A204.1 (cell line): Measurements from ENCODE around the gene DBT.
A peak's percentile ranks its signal among the peaks of the same experiment; 100 is the strongest.
"Not testable (repeated sequence)": the region's sequence is repeated elsewhere in the genome, so short reads cannot be mapped to it uniquely, and the experiment has no call there.

Experiments used
- FAIRE-seq: peaks from 2 replicates; lab custom pipeline; 2012; peaks lifted over from hg19 to GRCh38; lab: Jason Lieb, UNC

The DBT gene

DNA sequence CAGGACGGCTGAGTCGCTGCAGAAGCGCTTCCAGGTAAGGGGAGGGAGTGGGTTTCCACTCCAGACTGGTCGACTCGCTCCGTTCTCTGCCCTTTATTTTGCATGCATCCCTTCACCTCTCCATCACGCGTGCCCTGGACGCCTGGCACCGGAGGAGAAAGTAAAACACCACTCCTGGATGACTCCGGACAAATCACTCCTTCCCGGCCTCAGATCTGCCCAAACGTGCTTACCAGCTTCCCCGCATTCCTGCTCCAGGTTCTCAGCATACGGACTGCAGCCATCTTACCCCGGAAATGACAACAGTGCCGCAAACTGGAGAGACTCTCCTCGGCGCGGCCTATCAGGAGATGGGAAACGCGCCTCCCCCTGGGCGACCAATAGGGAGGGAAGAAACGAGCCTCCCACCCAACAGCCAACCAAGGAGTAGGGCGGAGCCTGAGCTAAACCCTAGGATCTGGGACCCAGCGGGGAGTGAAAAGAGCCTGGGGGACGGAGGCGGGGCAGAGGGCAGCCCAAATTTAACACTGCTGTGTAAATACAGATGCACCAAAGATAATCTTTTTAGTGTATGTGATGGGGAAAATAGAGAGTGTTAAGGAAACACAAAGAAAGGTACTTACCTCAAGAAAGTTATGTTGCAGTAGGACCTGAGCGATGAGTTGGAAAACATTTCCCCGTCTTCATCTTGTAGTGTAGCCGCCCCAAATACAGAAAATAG is at the start of gene DBT:
DBT (minus strand) TSS at position 298 of the 721 bp plus-strand sequence; CDS start at position 284, 14 bp downstream.
- FAIRE-seq, result peak; percentile 98

DNA sequence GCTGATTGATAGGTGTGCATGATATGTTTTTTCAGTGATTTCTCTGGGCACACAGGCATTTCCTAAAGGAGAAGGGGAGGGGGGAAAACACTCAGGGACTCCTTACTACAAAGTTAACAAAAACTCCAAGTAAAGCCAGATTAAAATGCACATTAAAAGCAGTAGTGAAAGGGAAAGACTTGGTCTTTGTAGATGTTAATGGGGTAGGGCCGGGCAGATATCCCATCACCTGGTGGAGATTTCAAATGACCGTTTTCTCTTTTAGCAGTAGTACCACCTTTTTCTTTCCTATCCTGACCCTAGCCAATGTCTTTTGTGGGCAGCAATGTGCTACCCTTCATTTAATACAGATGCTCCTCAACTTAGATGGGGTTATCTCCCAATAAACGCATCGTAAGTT is 48.9 kb upstream of the DBT start:
- FAIRE-seq, result no peak

DNA sequence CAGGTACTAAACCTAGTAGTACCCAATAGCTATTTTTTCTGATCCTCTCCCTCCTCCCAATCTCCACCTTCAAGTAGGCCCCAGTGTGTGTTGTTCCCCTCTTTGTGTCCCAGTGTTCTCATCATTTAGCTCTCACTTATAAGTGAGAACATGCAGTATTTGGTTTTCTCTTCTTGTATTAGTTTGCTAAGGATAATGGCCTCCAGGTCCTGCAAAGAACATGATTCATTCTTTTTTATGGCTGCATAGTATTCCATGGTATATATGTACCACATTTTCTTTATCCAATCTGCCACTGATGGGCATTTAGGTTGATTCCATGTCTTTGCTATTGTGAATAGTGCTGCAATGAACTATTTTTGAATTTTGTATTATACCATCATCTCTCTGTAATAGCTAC is 47.4 kb upstream of the DBT start:
- FAIRE-seq, result not testable (repeated sequence)

DNA sequence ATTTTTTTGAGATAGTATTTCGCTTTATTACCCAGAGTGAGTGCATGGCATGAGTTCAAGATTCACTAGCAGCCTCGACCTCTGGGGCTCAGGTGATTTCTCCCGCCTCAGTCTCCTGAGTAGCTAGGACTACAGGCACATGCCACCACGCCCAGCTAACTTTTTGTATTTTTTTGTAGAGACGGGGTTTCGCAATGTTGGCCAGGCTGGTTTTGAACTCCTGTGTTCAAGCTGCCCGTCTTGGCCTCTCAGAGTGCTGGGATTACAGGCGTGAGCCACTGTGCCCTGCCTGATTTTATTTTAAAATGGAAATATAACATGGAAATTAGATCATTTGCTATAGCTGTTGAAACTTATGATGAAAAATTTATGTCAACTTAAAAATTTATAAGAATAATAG is 46.5 kb upstream of the DBT start:
- no peak for FAIRE-seq

DNA sequence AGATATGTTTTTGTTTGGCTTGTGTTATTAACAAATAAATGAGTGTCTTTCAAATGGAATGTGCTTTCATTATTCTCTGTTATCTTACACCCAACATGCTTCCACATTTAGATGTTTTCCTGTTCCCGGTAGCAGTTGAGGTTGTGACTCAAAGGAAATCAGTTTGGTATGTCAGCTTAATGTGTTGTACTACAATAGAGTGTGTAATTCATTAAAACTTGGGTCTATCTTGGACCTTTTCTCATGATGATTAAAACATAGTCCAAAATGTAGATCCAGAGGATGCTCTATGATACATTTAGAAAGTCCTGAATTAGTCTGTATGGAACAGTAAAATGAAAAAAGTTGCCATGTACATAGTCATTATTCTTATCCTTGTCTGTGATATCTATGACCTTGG is 43.1 kb upstream of the DBT start:
- FAIRE-seq, result no peak

DNA sequence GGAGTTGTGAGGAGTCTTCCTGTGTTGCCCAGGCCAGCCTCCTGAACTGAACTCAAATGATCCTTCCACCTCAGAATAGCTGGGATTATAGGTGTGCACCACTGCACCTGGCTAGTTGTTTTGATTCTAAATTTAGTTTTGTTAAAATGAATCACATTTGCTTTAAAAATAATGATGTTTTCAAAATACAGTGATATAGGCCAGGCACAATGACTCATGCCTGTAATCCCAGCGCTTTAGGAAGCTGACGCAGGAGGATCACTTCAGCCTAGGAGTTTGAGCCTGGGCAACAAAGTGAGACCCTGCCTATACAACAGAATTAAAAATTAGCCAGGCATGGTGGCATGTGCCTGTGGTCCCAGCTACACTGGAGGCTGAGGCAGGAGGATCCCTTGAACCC is 40.7 kb upstream of the DBT start:
- FAIRE-seq, result no peak

DNA sequence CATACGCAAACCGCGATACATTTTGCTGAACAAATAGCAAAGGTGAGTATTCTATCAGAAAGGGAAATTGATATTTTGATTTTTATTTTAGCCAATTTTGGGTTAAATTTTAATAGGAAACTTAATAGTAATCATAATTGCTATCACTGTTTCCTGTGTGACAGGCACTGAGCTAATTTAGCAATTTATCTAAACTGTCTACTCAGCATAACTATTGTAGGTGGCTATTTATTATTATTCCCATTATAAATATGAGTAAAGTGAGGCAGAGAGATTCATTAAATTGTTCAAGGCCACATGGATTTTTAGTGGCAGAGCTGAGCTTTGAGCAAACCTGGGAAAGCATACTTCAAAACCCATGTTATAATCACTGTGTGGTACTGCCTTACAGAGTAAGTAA is 37.5 kb upstream of the DBT start:
- no peak for FAIRE-seq

DNA sequence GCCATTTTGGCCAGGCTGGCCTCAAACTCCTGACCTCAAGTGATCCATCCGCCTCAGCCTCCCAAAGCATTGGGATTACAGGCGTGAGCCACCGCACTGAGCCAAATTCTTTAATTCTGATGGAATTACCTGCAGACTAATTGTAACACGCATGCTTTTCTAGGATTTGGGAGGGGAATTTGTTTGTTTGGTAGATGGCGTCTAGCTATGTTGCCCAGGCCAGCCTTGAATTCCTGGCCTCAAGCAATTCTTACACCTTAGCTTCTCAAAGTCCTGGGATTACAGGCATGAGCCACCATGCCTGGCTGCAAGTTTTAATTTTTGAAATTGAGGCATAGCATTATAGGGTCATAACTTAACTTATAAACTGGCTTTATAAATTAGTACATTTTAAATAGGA is 35.0 kb upstream of the DBT start:
- FAIRE-seq, result no peak

DNA sequence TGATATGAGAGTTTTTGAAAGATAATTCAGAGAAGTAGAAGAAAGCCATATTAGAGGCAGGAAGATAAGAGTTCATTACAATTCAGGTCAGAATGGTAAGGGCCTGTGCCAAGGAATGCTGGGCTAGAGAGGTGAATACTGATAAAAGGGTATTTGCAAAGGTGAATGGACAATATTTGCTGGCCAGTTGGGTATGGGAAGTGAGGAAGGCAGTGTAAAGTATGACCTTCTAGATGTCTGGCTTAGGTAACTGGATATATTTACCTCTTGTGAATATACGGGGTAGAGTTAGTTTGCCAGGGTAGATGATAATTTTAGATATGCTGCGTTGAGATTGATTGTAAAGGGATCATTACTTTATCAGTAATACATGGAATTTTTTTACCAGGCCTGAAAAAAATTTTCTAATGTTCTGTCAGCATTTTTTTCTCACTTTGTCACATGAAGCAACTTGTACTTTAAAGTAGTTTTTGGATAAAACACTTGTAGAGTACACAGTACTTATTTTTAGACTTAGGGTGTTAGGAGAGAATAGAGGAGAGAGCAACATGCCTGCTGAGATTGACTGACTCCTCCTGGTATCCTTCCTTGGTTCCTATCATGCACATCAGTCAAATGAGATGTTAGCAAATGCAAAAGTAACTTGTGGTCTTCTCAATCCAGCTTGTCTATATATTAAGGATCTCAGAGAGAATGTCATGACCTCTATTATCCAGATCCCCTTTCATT is 30.5 kb upstream of the DBT start:
- FAIRE-seq, result no peak

DNA sequence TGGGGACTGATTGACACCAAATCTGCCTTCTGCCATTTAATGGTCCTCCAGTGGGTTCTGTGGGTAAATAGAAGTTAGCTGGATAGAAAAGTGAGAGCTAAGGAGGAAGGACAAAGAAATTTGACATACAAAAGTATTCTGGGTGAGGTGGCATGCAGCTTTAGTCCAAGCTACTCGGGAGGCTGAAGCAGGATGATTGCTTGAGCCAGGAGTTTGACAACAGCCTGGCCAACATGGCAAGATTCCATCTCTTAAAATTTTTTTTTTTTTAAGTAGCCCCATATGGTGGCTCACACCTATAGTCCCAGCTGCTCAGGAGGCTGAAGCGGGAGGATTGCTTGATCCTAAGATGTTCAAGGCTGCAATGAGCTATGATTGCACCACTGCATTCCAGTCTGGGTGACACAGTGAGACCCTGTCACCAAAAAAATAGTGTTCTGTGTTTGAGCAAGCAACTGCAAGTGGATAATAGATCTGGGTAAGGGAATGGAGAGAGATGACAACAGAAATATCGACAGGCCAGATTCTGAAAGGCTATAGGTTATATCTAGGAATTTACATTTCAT is 29.8 kb upstream of the DBT start:
- no peak for FAIRE-seq

DNA sequence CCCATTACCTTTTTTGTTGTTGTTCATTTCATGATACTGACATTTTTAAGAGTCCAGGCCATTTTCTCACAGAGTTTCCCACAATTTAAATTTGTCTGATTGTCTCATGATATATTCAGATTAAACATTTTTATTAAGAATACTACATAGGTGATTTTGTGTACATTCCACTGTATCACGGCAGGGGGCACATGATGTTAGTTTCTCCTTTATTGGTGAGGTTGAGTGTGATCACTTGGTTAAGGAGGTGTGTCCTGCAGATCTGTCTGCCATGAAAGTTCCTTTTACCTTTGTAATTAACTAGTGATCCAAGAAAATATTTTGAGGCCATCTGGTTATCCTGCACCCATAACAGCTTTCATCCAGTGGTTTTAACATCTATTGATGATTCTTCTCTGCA is 28.2 kb upstream of the DBT start:
- no peak for FAIRE-seq

DNA sequence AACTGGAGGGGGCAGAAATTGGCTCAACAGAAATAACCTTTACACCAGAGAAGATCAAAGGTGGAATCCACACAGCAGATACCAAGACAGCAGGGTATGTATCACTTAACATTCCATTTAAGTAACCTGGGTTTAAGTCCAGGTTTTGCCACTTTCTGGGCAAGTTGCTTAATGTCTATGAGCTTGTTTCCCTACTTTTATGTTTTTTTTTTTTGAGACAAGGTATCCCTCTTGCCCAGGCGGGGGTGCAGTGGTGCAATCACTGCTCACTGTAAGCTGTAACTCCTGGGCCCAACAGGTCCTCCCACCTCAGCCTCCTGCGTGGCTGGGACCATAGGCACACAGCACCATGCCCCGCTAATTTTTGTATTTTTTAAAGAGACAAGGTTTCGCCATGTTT is 18.6 kb upstream of the DBT start:
- FAIRE-seq, result no peak

DNA sequence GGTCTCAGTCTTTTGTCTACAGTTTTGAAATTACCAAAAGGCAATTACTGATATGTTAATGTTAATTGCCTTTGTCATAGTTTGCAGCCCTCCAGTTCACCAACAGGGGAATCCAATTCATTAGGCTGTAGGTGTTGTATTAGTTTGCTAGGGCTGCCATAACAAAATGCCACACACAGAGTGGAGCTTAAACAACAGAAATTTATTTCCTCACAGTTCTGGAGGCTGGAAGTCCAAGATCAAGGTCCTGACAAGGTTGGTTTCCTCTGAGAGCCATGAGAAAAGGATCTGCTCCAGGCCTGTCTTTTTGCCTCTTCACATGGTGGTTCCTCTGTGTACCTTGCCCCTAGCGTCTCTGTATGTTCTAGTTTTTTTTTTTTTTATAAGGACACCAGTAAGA is 17.6 kb upstream of the DBT start:
- no peak for FAIRE-seq

DNA sequence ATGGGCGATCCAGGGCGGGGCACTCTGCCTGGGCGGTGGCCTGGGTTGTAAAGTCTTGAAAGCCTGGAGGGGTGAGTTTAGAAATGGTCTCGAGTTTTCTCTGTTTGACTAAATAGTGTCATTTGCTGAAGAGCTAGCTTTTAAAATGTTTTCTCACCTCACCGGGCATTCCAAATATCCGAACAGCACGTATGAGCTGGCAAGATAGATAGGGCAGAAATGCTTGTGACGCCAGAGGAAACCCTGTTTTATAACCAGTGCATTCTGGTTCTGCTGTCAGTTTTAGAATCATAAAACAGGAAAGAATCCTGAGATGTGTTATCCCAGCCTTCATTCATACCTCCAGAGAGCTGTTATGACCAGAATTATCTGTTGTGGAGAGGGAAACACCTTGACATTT is 17.1 kb upstream of the DBT start:
- no peak for FAIRE-seq

DNA sequence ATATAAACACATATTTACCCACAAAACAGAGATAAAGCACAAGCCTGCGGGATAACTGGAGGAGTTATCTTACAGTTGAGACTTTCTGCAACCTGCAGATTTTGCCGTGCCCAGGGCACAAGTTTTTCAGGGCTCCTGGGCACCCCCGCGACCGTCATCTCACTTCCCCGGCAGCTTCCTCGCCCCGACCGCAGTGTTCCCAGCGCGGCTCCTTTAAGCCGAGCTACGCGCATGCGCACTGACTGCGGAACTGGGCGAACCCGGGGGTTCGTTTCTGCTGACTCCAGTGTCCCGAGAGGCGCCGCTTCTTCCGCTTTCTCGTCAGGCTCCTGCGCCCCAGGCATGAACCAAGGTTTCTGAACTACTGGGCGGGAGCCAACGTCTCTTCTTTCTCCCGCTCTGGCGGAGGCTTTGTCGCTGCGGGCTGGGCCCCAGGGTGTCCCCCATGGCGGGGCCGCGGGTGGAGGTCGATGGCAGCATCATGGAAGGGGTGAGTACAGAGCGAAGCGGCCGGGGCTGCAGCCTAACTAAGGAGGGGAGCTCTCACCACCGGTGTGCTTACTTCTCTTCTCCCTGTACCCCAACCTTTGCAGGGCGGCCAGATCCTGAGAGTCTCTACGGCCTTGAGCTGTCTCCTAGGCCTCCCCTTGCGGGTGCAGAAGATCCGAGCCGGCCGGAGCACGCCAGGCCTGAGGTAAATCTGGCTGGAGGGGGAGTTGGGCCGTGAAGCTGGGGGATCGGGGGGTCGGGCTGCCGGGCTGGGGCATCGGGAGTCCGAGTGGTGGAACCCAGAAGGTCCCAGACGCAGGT is 16.5 kb upstream of the DBT start, which contains the start of gene RTCA:
RTCA (plus strand) TSS at position 286 of the 810 bp plus-strand sequence; CDS start at position 446, 160 bp downstream.
- peak; percentile 73 for FAIRE-seq

DNA sequence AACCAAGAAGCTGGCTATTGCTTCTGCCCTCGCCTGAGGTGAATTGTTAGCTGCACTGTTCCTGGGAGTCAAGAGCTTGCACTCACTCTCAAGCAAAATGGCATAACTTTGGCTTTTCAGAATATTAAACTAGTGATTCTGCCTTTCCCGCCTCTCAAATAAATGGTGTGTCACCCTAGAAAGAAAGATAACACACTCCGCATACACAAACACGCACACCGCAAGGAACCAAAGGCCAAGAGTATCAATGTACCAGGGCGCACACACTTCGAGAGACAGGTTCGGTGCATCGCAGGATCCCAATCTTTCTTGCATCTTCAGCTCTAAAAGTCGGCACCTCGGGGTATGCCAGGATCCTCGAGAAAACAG is 15.9 kb upstream of the DBT start:
- FAIRE-seq, result no peak

DNA sequence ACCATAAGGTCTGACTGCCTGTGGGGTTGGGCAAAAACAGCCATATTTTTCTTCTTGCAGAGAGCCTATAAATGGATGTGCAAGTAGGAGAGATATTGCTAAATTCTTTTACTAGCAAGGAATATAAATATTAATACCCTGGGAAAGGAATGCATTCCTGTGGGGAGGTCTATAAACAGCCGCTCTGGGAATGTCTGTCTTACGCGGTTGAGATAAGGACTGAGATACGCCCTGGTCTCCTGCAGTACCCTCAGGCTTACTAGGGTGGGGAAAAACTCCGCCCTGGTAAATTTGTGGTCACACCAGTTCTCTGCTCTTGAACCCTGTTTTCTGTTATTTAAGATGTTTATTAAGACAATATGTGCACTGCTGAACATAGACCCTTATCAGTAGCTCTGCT is 14.4 kb upstream of the DBT start:
- not testable (repeated sequence) for FAIRE-seq

DNA sequence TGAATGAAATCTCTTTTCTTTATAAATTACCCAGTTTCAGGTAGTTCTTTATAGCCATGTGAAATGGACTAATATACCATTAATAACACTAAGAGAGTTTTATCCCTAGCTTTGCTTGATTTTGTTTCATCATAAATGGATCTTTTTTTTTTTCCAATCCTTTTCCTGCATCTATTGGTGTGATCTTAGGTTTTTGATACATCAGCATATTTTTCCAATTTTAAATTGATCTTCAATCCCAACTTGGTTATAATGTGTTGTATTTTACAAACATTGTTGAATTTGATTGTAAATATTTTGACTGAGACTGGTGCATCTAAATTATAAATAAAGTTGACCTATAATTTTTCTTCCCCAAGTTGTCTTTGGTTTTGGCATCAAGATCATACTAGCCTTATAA is 12.1 kb upstream of the DBT start:
- no peak for FAIRE-seq

DNA sequence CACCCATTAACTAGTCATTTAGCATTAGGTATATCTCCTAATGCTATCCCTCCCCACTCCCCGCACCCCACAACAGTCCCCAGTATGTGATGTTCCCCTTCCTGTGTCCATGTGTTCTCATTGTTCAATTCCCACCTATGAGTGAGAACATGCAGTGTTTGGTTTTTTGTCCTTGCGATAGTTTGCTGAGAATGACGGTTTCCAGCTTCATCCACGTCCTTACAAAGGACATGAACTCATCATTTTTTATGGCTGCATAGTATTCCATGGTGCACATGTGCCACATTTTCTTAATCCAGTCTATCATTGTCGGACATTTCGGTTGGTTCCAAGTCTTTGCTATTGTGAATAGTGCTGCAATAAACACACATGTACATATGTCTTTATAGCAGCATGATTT is 8.8 kb upstream of the DBT start:
- FAIRE-seq, result not testable (repeated sequence)

DNA sequence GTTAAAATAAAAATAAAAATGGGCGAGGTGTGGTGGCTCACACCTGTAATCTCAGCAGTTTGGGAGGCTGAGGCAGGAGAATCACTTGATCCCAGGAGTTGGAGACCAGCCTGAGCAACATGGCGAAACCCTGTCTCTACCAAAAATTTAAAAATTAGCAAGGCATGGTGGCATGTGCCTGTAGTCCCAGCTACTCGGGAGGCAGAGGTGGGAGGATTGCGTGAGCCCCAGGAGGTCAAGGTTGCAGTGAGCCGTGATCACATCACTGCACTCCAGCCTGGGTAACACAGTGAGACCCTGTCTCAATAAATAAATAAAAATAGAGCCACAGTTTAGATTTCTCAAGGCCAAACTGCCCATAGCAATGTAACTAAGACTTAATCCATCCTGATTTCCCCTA is 6.6 kb upstream of the DBT start:
- not testable (repeated sequence) for FAIRE-seq

DNA sequence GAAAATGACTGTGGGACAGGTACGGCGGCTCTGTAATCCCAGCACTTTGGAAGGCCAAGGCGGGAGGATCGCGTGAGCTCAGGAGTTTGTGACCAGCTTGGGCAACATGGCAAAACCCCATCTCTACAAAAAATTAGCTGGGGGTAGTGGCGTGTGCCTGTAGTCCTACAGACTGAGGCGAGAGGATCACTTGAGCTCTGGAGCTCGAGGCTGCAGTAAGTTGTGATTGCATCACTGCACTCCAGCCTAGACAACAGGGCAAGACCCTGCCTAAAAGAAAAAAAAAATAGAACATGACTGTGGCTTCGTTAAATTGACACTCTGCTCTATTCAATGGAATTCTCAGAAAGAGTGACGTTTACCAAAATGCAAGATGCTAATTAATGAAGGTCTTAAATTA is 3.9 kb upstream of the DBT start:
- no peak for FAIRE-seq

DNA sequence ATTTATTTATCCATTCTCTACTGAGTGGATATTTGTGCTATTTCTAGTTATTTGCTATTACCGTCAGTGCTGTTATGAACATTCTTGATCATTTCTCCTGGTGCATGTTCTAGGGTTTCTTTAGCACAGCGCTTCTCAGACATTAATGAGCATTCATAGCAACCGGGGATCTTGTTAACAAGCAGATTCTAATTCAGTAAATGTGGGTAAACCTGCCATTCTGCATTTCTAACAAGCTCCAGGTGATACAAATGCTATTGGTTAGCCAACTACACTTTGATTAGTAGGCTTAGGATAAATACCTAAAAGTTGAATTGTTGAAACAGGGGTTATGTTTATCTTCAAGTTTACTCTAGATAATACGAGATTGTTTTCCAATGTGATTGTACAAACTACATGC is 3.3 kb upstream of the DBT start:
- no peak for FAIRE-seq

DNA sequence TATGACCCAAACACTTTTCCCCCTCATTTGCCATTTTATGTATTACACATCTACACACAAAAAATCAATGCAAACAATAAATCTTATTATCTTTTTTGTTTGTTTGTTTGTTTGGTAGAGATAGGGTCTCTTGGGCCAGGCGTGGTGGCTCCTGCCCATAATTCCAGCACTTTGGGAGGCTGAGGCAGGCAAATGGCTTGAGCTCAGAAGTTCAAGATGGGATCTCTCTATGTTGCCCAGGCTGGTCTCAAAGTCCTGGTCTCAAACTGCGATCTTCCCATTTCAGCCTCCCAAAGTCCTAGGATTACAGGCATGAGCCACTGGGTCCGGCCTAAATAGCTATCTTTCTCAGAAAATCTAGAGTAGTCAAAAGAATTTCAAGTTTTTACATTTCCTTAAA is 1.2 kb upstream of the DBT start:
- no peak for FAIRE-seq
